HG03460 (cell line): Measurements from ENCODE around the gene TPCN2.

ENCODE experiments used
- ATAC-seq: cut with Tn5 transposase; IDR thresholded peaks from one replicate; pipeline ENCODE4 v1.9.1; 2021; ENCODE audit not compliant: unreplicated experiment

Gene TPCN2

GRCh38 chr11:69037074-69037473 is 11.7 kb upstream of the TPCN2 start:
- ATAC-seq: no peak

GRCh38 chr11:69037544-69037943 is 11.2 kb upstream of the TPCN2 start:
- no peak for ATAC-seq

DNA sequence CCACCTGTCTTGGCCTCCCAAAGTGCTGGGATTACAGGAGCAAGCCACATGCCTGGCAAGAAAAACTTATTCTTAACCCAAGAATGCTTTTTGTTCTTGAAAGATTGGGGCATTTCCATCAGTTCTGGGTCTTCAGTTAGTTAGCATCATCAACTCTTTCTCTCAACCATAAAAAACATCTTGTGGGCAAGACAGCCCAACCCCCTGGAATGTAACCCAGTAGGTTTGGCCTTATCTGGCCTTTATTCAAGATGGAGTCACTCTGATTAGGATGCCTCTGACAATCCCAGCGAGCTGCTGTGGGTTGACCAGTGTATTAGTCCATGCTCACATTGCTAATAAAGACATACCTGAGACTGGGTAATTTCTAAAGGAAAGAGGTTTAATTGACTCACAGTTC is 9.2 kb upstream of the TPCN2 start:
- ATAC-seq: no peak

DNA sequence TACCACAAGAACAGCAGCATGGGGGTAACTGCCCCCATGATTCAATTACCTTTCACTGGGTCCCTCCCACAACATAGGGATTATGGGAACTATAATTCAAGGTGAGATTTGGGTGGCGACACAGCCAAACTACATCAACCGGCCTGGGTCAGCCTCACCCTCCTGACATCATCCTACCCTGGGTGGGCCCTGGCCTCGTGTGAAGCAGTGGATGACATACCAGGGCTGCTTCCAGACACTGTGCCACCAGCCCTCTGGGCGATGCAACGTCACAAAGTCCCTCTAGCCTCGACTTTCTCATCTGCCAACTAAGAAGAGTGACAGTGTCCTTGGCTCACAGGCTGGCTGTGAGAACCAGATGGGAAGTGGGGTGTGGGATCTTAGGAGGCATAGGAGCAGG is 8.7 kb upstream of the TPCN2 start:
- ATAC-seq: no peak

DNA sequence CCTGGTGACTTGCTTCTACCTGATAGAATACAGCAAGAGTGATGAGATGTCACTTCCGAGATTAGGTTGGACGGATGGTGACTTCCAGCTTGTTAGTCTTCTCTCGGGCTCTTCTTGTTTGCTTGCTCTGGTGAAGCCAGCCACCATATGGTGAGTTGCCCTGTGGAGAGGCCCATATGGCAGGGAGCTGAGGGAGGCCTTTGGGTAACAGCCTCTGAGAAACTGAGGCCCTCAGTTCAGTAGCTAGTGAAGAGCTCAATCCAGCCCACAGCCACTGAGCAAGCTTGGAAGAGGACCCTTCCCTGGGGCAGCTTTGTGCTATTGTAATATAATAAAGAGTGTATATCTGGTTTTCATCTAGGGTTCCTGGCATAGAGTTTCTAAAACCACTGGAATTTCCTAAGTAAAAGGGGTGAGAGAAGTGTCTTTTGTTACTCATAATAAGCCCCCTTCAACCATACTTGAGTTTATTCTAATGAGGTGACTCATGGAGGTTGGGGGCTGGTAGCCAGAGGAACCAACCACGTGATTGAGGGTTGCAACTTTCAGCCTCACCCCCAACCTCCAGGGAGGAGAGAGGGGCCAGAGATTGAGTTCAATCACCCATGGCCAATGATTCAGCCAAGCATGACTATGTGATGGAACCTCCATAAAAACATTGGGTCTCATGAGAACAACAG is 8.0 kb upstream of the TPCN2 start:
- ATAC-seq: no peak

- ATAC-seq: no peak
These were observed 7.2 kb upstream of the TPCN2 start for GRCh38 chr11:69041516-69041915.

DNA sequence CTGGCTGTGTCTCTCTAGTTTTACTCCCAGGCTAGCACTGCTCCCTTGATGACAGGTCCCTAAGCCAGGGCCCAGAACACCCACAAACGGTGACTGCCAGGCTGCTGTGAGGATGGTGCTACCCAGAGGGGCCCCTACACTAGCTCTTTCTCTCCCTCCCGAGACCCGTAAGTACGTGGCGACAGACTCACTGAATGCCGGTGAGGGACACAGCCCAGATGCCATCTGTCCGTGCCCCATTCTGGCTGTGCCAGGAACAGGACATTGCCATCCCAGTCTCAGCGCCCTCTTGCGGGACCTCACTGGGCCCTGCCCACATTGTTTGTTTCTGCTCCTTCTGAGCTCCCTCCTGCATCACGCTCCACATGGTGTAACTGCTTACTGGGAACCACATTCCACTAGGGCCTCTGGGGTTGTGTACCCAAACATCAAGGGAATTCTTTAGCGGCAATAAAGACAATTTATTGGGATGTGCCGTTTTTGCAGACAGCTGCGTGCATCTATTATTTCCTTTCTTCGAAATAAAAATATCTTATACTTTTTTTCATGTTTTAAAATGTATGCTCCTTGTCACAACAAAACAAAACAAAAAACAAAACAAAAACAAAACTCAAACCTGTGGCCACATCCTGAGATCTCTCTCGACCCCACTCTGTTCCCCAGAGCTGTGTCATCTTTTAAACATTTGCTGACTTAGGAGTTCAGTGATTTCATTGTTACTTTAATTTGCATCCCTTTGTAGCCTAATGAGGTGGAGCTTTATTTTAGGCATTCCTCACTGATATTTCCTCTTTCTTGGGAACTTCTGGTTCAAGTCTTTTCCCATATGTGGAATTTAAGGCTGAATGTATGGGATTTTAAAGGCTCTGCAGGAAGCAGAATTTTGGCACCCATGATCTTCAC is 4.4 kb upstream of the TPCN2 start:
- no peak for ATAC-seq

- no peak for ATAC-seq
These were observed 570 bp upstream of the TPCN2 start for GRCh38 chr11:69048031-69048693.

DNA sequence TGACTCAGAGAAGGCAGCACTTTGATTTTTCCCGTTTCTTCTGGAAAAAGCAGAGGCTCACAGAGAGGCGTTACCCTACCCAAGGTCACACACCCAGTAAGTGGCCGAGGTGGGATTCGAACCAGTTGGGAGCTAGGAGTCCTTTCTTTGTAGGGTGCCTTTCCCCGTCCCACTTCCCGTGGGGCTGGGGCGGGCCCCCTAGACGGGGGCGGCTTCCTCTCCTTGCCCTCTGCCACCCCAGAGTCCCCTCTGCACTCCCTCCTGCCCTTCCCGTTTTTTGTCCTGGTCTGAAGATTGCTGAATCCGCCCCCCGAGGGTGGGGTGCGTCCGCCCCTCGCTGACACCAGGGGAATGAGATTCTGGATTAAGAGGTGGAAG is 747 bp downstream of the TPCN2 start:
- no peak for ATAC-seq

DNA sequence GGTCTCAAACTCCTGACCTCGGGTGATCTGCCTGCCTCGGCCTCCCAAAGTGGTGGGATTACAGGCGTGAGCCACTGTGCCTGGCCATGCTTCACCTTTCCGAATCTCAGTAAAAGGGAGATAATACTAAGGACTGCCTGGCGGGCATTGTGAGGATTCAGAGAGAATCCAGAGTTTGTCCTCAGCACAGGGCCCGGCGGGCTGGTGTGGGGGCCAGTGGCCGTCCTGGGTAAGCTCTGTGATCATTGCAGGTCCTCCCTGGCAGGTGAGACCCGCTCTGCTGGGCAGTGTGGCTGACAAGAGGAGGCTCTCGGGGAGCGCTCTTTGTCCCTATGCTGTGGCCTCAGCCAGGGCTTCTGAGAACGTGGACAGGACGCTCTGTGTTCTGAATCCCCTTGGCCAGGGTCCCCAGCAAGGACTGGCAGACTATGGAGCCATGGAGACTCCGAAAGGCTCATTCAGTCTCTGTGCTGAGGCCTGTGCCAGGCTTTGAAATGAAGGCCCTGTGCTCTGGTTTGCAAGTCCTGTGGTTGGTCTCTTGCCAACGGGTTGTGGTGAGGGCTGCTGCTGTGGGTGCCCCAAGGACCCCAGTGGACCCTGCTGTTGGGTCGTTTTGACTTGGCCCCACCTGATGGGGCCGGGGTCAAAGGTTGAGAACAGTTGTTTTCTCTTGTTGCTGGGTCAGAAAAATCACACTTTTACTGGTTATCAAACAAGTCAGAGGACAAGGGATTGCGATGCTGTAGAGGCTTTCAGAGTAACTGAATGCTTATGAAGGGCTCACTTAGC is 2.1 kb downstream of the TPCN2 start:
- ATAC-seq: no peak

DNA sequence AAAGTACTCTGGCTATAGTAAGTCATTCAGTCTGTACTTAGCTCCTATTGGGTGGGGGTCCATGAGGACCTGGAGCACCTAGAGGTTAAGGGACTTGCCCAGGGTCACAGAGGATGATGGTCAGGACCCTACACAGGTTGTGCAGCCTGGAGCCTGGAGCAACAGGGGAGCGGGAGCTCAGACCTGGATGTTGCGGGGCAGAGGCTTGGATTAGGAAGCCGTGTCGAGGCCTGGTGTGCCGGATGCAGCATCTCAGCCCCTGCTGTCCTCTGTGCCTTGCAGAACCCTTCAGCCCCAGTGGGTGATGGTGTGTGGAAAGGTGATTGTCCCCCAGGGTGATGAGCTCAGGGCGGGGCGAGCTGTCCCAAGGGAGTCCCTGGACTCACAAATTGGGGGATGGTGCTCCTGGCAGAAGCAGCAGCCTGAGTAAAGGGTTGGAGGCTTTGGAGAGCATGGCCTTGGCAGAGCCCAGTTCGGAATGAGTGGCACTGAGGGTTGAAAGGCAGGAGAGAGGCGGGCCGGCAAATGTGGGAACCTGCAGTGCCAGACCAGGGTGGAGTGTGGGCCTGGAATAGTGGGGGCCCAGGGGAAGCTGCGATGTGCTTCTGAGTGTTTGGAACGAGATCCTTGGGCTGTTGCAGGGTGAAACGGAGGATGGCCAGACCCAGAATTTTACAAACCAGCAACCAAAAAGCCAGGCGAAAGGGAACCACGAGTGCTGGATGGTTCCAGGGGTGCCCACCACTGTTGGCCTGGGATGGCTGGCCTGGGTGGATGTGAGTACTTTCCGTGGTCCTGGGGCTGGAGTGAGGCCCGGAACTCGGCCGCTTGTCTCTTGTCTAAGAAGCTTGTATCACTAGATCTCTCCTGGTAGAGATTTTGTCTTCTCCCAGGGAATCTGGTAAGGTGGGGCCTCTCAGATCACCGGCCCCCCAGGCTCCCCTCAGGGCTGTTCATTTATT is 2.9 kb downstream of the TPCN2 start:
- no peak for ATAC-seq

DNA sequence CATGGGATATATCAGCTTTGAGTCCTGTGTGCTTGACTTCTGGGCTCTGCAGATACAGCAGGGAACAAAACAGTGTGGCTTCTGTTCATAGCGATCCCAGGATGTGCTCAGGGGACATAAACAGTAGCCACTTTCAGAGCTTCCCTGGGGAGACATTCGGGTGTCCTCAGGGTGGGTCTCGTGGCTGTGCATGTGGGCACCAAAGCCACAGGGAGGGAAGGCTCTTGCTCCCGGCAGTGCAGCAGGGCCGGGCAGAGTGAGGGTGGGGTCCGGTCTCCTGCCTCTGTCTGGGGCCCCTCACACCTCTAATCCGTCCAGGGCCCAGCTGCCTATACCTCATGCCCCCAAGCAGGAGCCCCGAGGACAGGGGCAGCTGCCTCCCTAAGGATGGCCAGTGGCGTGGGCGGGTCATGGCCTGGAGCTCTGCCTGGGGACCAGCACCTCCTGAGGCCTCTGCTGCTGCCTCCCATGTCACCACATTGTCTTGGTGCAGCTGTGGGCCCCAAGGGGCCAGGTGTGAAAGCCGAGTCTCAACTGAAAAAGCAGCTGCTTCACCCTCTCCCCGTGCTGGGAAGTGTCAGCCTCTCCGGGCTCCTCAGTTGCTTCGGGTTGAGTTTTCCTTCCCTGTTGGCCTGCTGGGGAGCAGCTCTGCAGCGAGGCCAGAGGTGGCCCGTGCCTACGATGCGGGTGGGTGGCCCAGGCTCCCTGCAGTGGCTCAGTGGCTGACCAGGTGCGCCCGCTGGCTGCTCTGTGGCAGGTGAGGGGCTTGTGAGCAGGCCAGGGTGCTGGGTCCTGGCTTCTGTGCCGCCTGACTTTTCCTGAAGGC is 3.8 kb downstream of the TPCN2 start:
- ATAC-seq: no peak

DNA sequence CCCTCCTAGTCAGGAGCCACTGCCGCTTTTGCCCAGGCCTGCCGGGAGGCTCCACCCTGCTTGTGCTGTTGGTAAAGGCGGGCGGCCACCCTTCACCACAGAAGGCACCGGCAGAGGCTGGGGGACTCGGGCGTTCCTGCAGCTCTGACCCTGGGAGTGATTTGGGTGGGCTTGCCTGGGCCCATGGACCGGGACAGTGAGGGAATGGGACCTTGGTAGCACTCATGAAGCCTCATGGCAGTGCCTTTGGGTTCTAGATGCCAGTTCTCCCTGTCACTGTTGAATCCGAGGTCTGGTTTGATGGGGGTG is 4.4 kb downstream of the TPCN2 start:
- ATAC-seq: no peak

GRCh38 chr11:69053546-69054396 is 5.0 kb downstream of the TPCN2 start:
- ATAC-seq: no peak

DNA sequence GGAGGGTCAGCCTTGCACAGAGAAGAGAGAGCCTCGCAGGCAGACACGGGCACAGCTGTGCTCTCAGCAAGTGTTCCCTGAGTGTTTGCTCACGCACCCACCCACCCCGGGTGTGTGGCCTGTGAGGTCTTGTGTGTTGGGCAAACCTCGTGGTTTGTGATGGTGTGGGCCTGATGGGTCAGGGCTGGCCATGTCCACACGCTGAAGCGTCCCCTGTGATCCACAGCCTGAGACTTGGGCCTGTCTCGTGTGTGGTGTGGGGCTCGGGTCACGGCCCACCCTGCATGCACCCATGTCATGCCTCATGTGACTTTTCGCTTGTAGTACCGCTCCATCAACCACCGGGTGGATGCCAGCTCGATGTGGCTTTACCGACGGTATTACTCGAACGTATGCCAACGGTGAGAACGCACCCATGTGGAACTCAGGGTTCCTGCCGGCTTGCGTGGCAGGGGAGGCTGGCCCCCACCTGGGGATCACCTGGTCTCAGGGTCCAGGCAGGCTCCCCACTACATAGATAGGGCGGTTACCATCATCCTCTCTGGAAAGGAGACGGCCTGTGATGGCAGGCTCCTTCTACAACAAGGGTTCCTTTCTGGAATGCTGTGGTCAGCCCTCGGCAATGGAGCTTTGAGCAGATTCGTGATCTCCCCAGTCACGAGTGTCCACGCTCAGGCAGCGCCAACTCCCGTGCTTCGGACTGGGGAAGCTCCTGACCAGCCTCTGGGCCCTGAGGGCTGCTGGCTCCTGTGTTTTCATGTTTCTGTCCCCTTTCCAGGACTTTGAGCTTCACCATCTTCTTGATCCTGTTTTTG is 5.9 kb downstream of the TPCN2 start:
- ATAC-seq: no peak

- no peak for ATAC-seq
These were observed 6.5 kb downstream of the TPCN2 start for GRCh38 chr11:69055212-69055586.

GRCh38 chr11:69055598-69056516 is 7.1 kb downstream of the TPCN2 start:
- ATAC-seq: peak; percentile 75
